Smooth muscle cell (in vitro differentiated cells): ENCODE data around the gene MYO1C. TPM values are rescaled to one million over a fixed set of nuclear protein-coding genes. Genes with fewer than 3 reads are reported as not detected.
A peak's percentile ranks its signal among the peaks of the same experiment; 100 is the strongest.

Experiments
- DNase-seq: peaks from one replicate; lab custom pipeline; 2025; ENCODE audit not compliant: unreplicated experiment; lab: John Stamatoyannopoulos, UW
- H2AFZ ChIP-seq: fragments of 200-600 bp; sonication (generic); 2 replicates; pipeline ENCODE4 v1.6.0; 2016; ENCODE audit warnings: antibody characterized with exemption, low read depth, mild to moderate bottlenecking
- H3F3A ChIP-seq: fragments of 200-600 bp; sonication (generic); 2 replicates; pipeline ENCODE4 v1.6.0; 2017; ENCODE audit warnings: antibody characterized with exemption, low read depth
- H3K27ac ChIP-seq: fragments of 200-600 bp; sonication (generic); 2 replicates; pipeline ENCODE4 v1.5.1; 2016; ENCODE audit warnings: low read depth, mild to moderate bottlenecking
- H3K27me3 ChIP-seq: fragments of 200-600 bp; sonication (generic); 2 replicates; pipeline ENCODE4 v1.6.1; 2016; ENCODE audit warnings: low read depth, mild to moderate bottlenecking
- H3K36me3 ChIP-seq: fragments of 200-600 bp; sonication (generic); 2 replicates; pipeline ENCODE4 v1.5.1; 2016; ENCODE audit warnings: low read depth
- H3K4me1 ChIP-seq: fragments of 200-600 bp; sonication (generic); 2 replicates; pipeline ENCODE4 v1.5.1; 2016; ENCODE audit warnings: low read depth
- H3K4me2 ChIP-seq: fragments of 200-600 bp; sonication (generic); 2 replicates; pipeline ENCODE4 v1.6.0; 2016; ENCODE audit warnings: mild to moderate bottlenecking
- H3K4me3 ChIP-seq: fragments of 200-600 bp; sonication (generic); 2 replicates; pipeline ENCODE4 v1.5.1; 2016; ENCODE audit warnings: mild to moderate bottlenecking
- H3K79me2 ChIP-seq: fragments of 200-600 bp; sonication (generic); 2 replicates; pipeline ENCODE4 v1.6.0; 2016; ENCODE audit warnings: low read depth, mild to moderate bottlenecking
- H3K9ac ChIP-seq: fragments of 200-600 bp; sonication (generic); 2 replicates; pipeline ENCODE4 v1.6.0; 2016; ENCODE audit warnings: low read depth
- H3K9me3 ChIP-seq: fragments of 200-600 bp; sonication (generic); replicated peaks from 2 replicates; pipeline ENCODE4 v1.5.1; 2016; ENCODE audit warnings: low read depth
- H4K20me1 ChIP-seq: fragments of 200-600 bp; sonication (generic); 2 replicates; pipeline ENCODE4 v1.6.0; 2016; ENCODE audit warnings: low read depth
- WGBS: methylation state at CpG from one replicate; pipeline ENCODE4 v1.1.7; 2016; ENCODE audit warnings: low lambda C conversion rate; 5-methylcytosine and 5-hydroxymethylcytosine counted together
- polyA plus RNA-seq: library from polyadenylated mRNA; unstranded; fragments of >200 nt; fragmentation: Nextera tagmentation; extraction: Ambion mirVana; gene quantifications from 2 replicates; pipeline ENCODE4 v1.2.1, GENCODE V29; 2016
- total RNA-seq: library from RNA; depleted of rRNA; stranded (reverse); fragments of >200 nt; gene quantifications from 2 replicates; pipeline ENCODE4 v1.2.3, GENCODE V29; 2014
- TF ChIP-seq, protein P1 (sequence below): fragments of 200-600 bp; sonication (generic); IDR thresholded peaks from 2 replicates; pipeline ENCODE4 v1.5.1; 2017; ENCODE audit warnings: borderline replicate concordance, mild to moderate bottlenecking, antibody characterized with exemption; ENCODE audit not compliant: insufficient read depth, poor library complexity, severe bottlenecking

Gene MYO1C
- total and polyA plus RNA-seq, 2 experiments from 2014 or later = 80.4 to 81.5 TPM

DNA sequence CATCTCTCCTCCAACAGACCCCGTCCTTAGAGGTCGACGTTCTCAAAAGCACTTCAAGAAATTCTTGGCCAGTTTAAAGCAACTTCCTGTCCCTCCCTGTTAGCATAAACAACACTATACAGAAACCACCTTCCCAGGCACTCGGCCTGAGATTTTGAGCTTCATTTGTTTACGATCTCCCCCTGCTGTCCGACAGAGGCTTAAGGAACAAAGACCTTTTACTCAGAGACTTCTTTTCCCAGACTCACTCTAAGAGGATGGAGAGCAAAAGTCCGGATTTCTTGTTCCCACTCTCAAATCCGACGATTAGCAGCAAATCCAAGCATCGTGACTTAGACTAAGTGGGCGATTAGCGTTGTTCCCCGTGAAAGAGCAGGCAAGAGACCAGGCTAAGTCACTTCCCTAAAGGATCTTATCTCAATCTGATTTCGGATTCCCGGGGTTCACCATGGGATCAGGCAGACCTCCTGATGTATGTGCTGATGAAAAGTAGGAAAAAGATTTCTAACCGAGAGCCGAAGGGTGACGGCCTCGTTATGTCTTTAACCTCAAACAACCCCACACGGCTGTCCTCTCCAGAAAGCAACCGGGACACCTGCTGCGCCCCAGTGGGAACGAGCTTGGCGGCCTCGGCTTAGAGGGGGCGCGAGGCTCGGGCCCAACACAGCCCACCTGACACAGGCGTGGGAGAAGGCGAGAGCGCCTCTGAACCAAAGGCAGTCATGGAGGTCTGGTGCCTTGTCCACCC is 23.3 kb upstream of the MYO1C start:
- WGBS = 4% methylated on average over 31 of the region's 31 CpGs
- H3K27ac ChIP-seq = peak overlapping the region; percentile 76
- no peaks in the 10 kb centered on the region for H3K9me3 ChIP-seq
- H3K4me2 ChIP-seq = peak overlapping the region; percentile 95
- peak; percentile 26 for DNase-seq
- TF ChIP-seq, protein P1, sequence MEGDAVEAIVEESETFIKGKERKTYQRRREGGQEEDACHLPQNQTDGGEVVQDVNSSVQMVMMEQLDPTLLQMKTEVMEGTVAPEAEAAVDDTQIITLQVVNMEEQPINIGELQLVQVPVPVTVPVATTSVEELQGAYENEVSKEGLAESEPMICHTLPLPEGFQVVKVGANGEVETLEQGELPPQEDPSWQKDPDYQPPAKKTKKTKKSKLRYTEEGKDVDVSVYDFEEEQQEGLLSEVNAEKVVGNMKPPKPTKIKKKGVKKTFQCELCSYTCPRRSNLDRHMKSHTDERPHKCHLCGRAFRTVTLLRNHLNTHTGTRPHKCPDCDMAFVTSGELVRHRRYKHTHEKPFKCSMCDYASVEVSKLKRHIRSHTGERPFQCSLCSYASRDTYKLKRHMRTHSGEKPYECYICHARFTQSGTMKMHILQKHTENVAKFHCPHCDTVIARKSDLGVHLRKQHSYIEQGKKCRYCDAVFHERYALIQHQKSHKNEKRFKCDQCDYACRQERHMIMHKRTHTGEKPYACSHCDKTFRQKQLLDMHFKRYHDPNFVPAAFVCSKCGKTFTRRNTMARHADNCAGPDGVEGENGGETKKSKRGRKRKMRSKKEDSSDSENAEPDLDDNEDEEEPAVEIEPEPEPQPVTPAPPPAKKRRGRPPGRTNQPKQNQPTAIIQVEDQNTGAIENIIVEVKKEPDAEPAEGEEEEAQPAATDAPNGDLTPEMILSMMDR = peak; percentile 53
- no peaks in the 10 kb centered on the region for H4K20me1 ChIP-seq
- H3F3A ChIP-seq = peaks cover 7% of the 10 kb centered on the region
- peaks cover 19% of the 10 kb centered on the region for H3K79me2 ChIP-seq
- no peaks in the 10 kb centered on the region for H3K36me3 ChIP-seq
- H3K4me1 ChIP-seq = peaks cover 23% of the 10 kb centered on the region
- H3K4me3 ChIP-seq = peak overlapping the region; percentile 95
- no peak overlapping the region for H2AFZ ChIP-seq
- peak overlapping the region; percentile 84 for H3K9ac ChIP-seq
- H3K27me3 ChIP-seq = no peaks in the 10 kb centered on the region

DNA sequence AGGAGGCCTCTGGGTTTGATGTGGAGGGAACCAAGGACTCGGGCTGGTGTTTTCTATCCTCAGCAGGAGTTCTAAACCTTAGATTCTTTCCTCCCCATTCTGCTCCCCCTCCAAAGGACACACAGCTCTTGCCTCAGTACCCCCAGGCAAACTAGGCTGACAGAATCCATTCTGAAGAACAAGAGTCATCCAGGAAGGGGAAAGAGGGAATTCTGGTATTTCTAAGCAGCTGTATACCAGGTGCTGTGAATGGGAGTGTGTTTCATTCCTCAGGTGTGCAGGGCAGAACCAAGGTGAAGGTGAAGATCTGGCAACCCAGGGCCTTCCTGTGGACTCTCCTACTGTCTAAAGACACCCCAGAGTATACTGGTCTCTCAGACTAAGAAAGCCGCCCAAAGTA is 19.9 kb upstream of the MYO1C start:
- H3K36me3 ChIP-seq = no peaks in the 10 kb centered on the region
- H3K27me3 ChIP-seq = no peaks in the 10 kb centered on the region
- no peak for DNase-seq
- H3K9ac ChIP-seq = no peak overlapping the region
- H3K9me3 ChIP-seq = no peaks in the 10 kb centered on the region
- TF ChIP-seq, protein P1 = no peak
- no peak overlapping the region for H3K4me2 ChIP-seq
- no peaks in the 10 kb centered on the region for H4K20me1 ChIP-seq
- H3K4me1 ChIP-seq = peaks cover 15% of the 10 kb centered on the region
- 95% methylated on average over 2 of the region's 2 CpGs for WGBS
- no peak overlapping the region for H3K27ac ChIP-seq
- H2AFZ ChIP-seq = no peak overlapping the region
- no peak overlapping the region for H3K4me3 ChIP-seq
- no peaks in the 10 kb centered on the region for H3F3A ChIP-seq
- peaks cover 16% of the 10 kb centered on the region for H3K79me2 ChIP-seq

- 53% methylated on average over 6 of the region's 7 CpGs for WGBS
- TF ChIP-seq, protein P1 = no peak
- no peak overlapping the region for H3K9ac ChIP-seq
- H3F3A ChIP-seq = no peaks in the 10 kb centered on the region
- no peaks in the 10 kb centered on the region for H4K20me1 ChIP-seq
- H3K4me2 ChIP-seq = peak overlapping the region; percentile 53
- H3K27me3 ChIP-seq = no peaks in the 10 kb centered on the region
- no peaks in the 10 kb centered on the region for H3K36me3 ChIP-seq
- H3K79me2 ChIP-seq = peaks cover 11% of the 10 kb centered on the region
- no peak overlapping the region for H3K27ac ChIP-seq
- peaks cover 15% of the 10 kb centered on the region for H3K4me1 ChIP-seq
- no peaks in the 10 kb centered on the region for H3K9me3 ChIP-seq
- H3K4me3 ChIP-seq = no peak overlapping the region
- no peak overlapping the region for H2AFZ ChIP-seq
- DNase-seq = no peak
Observed at GRCh38 chr17:1511756-1512321, 19.4 kb upstream of the MYO1C start.
